Neural cell (in vitro differentiated cells): Measurements from ENCODE around the gene ATP2B2. TPM values are rescaled to one million over a fixed set of nuclear protein-coding genes. Genes with fewer than 3 reads are reported as not detected.

ENCODE experiments used
- H2AFZ ChIP-seq: fragments of 200-600, 300-800 bp; sonication (generic), shearing (Covaris generic); 2 replicates; pipeline ENCODE4 v1.6.0; 2014; ENCODE audit warnings: low read depth, mild to moderate bottlenecking, antibody characterized with exemption, low read length, moderate library complexity
- H3F3A ChIP-seq: fragments of 200-600 bp; shearing (Covaris generic); 2 replicates; pipeline ENCODE4 v1.6.1; 2016; ENCODE audit warnings: mild to moderate bottlenecking, moderate library complexity, mixed read lengths, antibody characterized with exemption, low read length; ENCODE audit not compliant: insufficient read depth, poor library complexity, severe bottlenecking
- H3K27ac ChIP-seq: fragments of 200-600, 300-800 bp; sonication (generic), shearing (Covaris generic); 2 replicates; pipeline ENCODE4 v1.5.1; 2014; ENCODE audit warnings: mild to moderate bottlenecking, low read length, moderate library complexity
- H3K27me3 ChIP-seq: fragments of 300-800, 200-600 bp; sonication (generic), shearing (Covaris generic); 2 replicates; pipeline ENCODE4 v1.6.0; 2014; ENCODE audit warnings: mild to moderate bottlenecking, low read depth, low read length, moderate library complexity; ENCODE audit not compliant: insufficient read depth
- H3K36me3 ChIP-seq: fragments of 300-800, 200-600 bp; sonication (generic), shearing (Covaris generic); 2 replicates; pipeline ENCODE4 v1.5.1; 2014; ENCODE audit warnings: mild to moderate bottlenecking, antibody characterized with exemption, low read length, moderate library complexity; ENCODE audit not compliant: insufficient read depth
- H3K4me2 ChIP-seq: fragments of 300-800, 200-600 bp; sonication (generic), shearing (Covaris generic); 2 replicates; pipeline ENCODE4 v1.6.0; 2014; ENCODE audit warnings: mild to moderate bottlenecking, low read length
- H3K4me3 ChIP-seq: fragments of 300-800, 200-600 bp; sonication (generic), shearing (Covaris generic); 2 replicates; pipeline ENCODE4 v1.5.1; 2014; ENCODE audit warnings: mild to moderate bottlenecking, low read length, moderate library complexity
- H3K79me2 ChIP-seq: fragments of 200-600 bp; shearing (Covaris generic); replicated peaks from 2 replicates; pipeline ENCODE4 v1.6.0; 2014; ENCODE audit warnings: mild to moderate bottlenecking, low read length, moderate library complexity; ENCODE audit not compliant: insufficient read depth
- H3K9ac ChIP-seq: fragments of 300-800, 200-600 bp; sonication (generic), shearing (Covaris generic); 2 replicates; pipeline ENCODE4 v1.6.1; 2016; ENCODE audit warnings: mild to moderate bottlenecking, low read length, mixed read lengths
- H3K9me2 ChIP-seq: fragments of 200-600 bp; shearing (Covaris generic); 2 replicates; pipeline ENCODE4 v1.6.1; 2016; ENCODE audit warnings: mild to moderate bottlenecking, low read length, mixed read lengths; ENCODE audit not compliant: insufficient read depth
- H3K9me3 ChIP-seq: fragments of 200-600, 300-800 bp; sonication (generic), shearing (Covaris generic); 2 replicates; pipeline ENCODE4 v1.6.1; 2016; ENCODE audit warnings: mild to moderate bottlenecking, mixed run types, low read length, moderate library complexity, mixed read lengths
- H4K20me1 ChIP-seq: fragments of 200-600 bp; shearing (Covaris generic); 2 replicates; pipeline ENCODE4 v1.6.1; 2016; ENCODE audit warnings: mild to moderate bottlenecking, mixed run types; ENCODE audit not compliant: insufficient read depth
- CTCF ChIP-seq: fragments of 450-650 bp; IDR thresholded peaks from 2 replicates; pipeline ENCODE4 v1.5.1; 2014; ENCODE audit warnings: antibody characterized with exemption, mild to moderate bottlenecking, moderate library complexity; ENCODE audit not compliant: poor library complexity, severe bottlenecking
- EP300 ChIP-seq: fragments of 450-650 bp; conservative IDR thresholded peaks from 2 replicates; pipeline ENCODE4 v1.6.1; 2014; ENCODE audit warnings: antibody characterized with exemption, mild to moderate bottlenecking, moderate library complexity; ENCODE audit not compliant: poor library complexity, severe bottlenecking
- EZH2 ChIP-seq: fragments of 200-600, 300-800 bp; shearing (Covaris generic), sonication (generic); IDR thresholded peaks from 2 replicates; pipeline ENCODE4 v1.6.1; 2014; ENCODE audit warnings: antibody characterized with exemption, low read length, borderline replicate concordance, mild to moderate bottlenecking; ENCODE audit not compliant: insufficient read depth, poor library complexity, severe bottlenecking
- MXI1 ChIP-seq: fragments of 450-650 bp; conservative IDR thresholded peaks from 2 replicates; pipeline ENCODE4 v1.6.1; 2014; ENCODE audit warnings: antibody characterized with exemption, mild to moderate bottlenecking; ENCODE audit not compliant: poor library complexity, severe bottlenecking
- POLR2AphosphoS5 ChIP-seq: IDR thresholded peaks from 2 replicates; pipeline ENCODE4 v1.6.1; 2012
- RAD21 ChIP-seq: fragments of 450-650 bp; conservative IDR thresholded peaks from 2 replicates; pipeline ENCODE4 v1.6.1; 2014; ENCODE audit warnings: antibody characterized with exemption, mild to moderate bottlenecking, moderate library complexity
- SMC3 ChIP-seq: fragments of 450-650 bp; conservative IDR thresholded peaks from 2 replicates; pipeline ENCODE4 v1.6.1; 2014; ENCODE audit warnings: antibody characterized with exemption, mild to moderate bottlenecking, moderate library complexity; ENCODE audit not compliant: poor library complexity
- TAF1 ChIP-seq: IDR thresholded peaks from 2 replicates; pipeline ENCODE4 v1.6.1; 2012; ENCODE audit warnings: low read depth
- polyA plus RNA-seq: library from polyadenylated mRNA; depleted of rRNA; stranded (reverse); fragments of >200 nt; gene quantifications from 2 replicates; pipeline ENCODE4 v1.2.3, GENCODE V29; 2014
- TF ChIP-seq, protein P1 (sequence below): IDR thresholded peaks from 2 replicates; pipeline ENCODE4 v1.6.1; 2012; ENCODE audit warnings: borderline replicate concordance

ATP2B2 gene
- polyA plus RNA-seq, 1 donor from 2014 or later = 8.3 TPM

GRCh38 chr3:10420745-10421475, 84.5 kb downstream of the ATP2B2 start:
- Histone ChIP-seq H3K27ac (no peak overlapping the region), H3K79me2 (no peaks in the 10 kb centered on the region), H3K9ac (no peak overlapping the region), H3F3A (no peaks in the 10 kb centered on the region), H3K27me3 (no peaks in the 10 kb centered on the region), H3K4me3 (no peak overlapping the region), H3K36me3 (no peaks in the 10 kb centered on the region), H3K4me2 (no peak overlapping the region), H4K20me1 (no peaks in the 10 kb centered on the region), H2AFZ (no peak overlapping the region), H3K9me2 (no peaks in the 10 kb centered on the region), H3K9me3 (no peaks in the 10 kb centered on the region)
- TF ChIP-seq EZH2 (no peak), SMC3 (no peak), TAF1 (no peak), RAD21 (no peak), CTCF (no peak), POLR2AphosphoS5 (no peak), EP300 (no peak), MXI1 (no peak)
- TF ChIP-seq, protein P1, sequence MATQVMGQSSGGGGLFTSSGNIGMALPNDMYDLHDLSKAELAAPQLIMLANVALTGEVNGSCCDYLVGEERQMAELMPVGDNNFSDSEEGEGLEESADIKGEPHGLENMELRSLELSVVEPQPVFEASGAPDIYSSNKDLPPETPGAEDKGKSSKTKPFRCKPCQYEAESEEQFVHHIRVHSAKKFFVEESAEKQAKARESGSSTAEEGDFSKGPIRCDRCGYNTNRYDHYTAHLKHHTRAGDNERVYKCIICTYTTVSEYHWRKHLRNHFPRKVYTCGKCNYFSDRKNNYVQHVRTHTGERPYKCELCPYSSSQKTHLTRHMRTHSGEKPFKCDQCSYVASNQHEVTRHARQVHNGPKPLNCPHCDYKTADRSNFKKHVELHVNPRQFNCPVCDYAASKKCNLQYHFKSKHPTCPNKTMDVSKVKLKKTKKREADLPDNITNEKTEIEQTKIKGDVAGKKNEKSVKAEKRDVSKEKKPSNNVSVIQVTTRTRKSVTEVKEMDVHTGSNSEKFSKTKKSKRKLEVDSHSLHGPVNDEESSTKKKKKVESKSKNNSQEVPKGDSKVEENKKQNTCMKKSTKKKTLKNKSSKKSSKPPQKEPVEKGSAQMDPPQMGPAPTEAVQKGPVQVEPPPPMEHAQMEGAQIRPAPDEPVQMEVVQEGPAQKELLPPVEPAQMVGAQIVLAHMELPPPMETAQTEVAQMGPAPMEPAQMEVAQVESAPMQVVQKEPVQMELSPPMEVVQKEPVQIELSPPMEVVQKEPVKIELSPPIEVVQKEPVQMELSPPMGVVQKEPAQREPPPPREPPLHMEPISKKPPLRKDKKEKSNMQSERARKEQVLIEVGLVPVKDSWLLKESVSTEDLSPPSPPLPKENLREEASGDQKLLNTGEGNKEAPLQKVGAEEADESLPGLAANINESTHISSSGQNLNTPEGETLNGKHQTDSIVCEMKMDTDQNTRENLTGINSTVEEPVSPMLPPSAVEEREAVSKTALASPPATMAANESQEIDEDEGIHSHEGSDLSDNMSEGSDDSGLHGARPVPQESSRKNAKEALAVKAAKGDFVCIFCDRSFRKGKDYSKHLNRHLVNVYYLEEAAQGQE = no peak

DNA sequence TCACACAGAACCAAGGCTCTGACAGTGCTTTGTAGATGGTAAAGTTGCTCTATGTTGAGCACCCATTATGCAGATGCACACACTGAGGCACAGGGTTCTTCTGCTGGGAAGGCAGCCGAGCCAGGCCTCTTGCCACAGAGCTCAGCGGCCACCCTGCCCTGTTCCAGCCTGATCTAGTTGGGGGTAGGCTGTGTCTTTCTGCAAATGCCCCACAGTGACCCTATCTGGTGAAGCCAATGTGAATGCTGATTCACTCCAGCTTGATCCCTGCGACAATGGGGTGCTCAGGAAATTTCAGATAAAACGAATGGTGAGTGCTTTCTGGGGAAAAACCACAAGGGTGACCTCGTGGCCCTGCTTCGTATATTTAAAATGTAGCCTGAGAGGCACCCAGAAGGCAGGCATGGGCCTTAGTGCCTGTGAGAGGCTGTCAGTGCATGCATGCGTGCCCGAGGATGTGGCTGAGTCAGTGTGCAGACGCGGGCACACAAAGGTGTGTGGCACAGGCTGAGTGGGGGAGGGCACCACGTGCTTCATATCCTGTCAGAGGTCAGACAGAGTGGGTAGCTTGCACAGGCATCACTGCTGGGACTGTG, 85.7 kb downstream of the ATP2B2 start:
- Histone ChIP-seq H3K9ac (no peak overlapping the region), H3K27me3 (no peaks in the 10 kb centered on the region)

More for the DNA sequence above, 85.7 kb downstream of the ATP2B2 start:
- no peaks in the 10 kb centered on the region for H3K9me3 ChIP-seq
- no peaks in the 10 kb centered on the region for H3K79me2 ChIP-seq
- H3K9me2 ChIP-seq = no peaks in the 10 kb centered on the region
- H2AFZ ChIP-seq = no peak overlapping the region
- no peak overlapping the region for H3K4me2 ChIP-seq
- H3K4me3 ChIP-seq = no peak overlapping the region
- H3K36me3 ChIP-seq = no peaks in the 10 kb centered on the region
- no peaks in the 10 kb centered on the region for H4K20me1 ChIP-seq
- H3F3A ChIP-seq = no peaks in the 10 kb centered on the region
- TF ChIP-seq EP300 (no peak), POLR2AphosphoS5 (no peak), SMC3 (no peak), TAF1 (no peak), RAD21 (no peak), MXI1 (no peak), CTCF (no peak), EZH2 (no peak)
- TF ChIP-seq, protein P1 = no peak
- H3K27ac ChIP-seq = no peak overlapping the region
